B cell (primary cell): ENCODE measurements around the gene SLC1A4. TPM values are rescaled to one million over a fixed set of nuclear protein-coding genes. Genes with fewer than 3 reads are reported as not detected.

ENCODE experiments used
- ATAC-seq: fragments of 200-7000 bp; cut with Tn5 transposase; one replicate; pipeline ENCODE4 v1.10.0; 2021; ENCODE audit warnings: low read depth, mild to moderate bottlenecking, moderate number of reproducible peaks, moderate library complexity
- CTCF ChIA-PET: fragments of 350-600 bp; sonication (Branson Sonifier 250); formaldehyde crosslinking; loops from one replicate; lab custom pipeline; 2021; ENCODE audit warnings: antibody characterized with exemption, inconsistent platforms; lab: Charles Lee
- POLR2A ChIA-PET: fragments of 350-600 bp; sonication (Branson Sonifier 250); formaldehyde crosslinking; loops from one replicate; lab custom pipeline; 2021; ENCODE audit warnings: antibody characterized with exemption; lab: Charles Lee
- DNase-seq: peaks from one replicate; pipeline ENCODE4 v3.0.0; 2013
- H2AFZ ChIP-seq: 2 replicates; pipeline ENCODE4 v1.6.1; 2012; ENCODE audit warnings: mild to moderate bottlenecking, low read depth, low read length; ENCODE audit not compliant: insufficient read depth, poor library complexity, severe bottlenecking
- H3K27ac ChIP-seq, 2 donors: 1 replicate in 1 of 2; 2 replicates in 1 of 2; pipeline ENCODE4 v1.5.1; 2012 to 2013; ENCODE audit warnings: low read length in 2 of 2, mild to moderate bottlenecking in 2 of 2, moderate library complexity in 1 of 2
- H3K27me3 ChIP-seq, 4 experiments: fragments of 200-600 bp in 1 of 4; sonication (generic) in 1 of 4; replicated peaks in 1 of 4; 1 replicate in 2 of 4; 2 replicates in 2 of 4; pipeline versions ENCODE4 v1.6.1 to v1.7.0; 2013 to 2016; ENCODE audit warnings: low read length in 3 of 4, mild to moderate bottlenecking in 2 of 4, mixed read lengths in 1 of 4, moderate library complexity in 1 of 4; ENCODE audit not compliant: insufficient read depth in 4 of 4, control insufficient read depth in 3 of 4; ENCODE audit errors: control extremely low read depth in 1 of 4
- H3K36me3 ChIP-seq, 2 experiments: replicated peaks in 1 of 2; 1 replicate in 1 of 2; 2 replicates in 1 of 2; pipeline versions ENCODE4 v1.6.1 to v1.7.1; 2013; ENCODE audit warnings: low read length in 1 of 2; ENCODE audit not compliant: insufficient read depth in 2 of 2, control insufficient read depth in 1 of 2; ENCODE audit errors: control extremely low read depth in 1 of 2, extremely low read depth in 1 of 2
- H3K4me1 ChIP-seq, 2 donors: fragments of 200-600 bp in 1 of 2; sonication (generic) in 1 of 2; 1 replicate in 1 of 2; 2 replicates in 1 of 2; pipeline versions ENCODE4 v1.5.1 to v1.6.1; 2013 to 2017; ENCODE audit warnings: low read length in 2 of 2; ENCODE audit not compliant: control insufficient read depth in 2 of 2, insufficient read depth in 2 of 2
- H3K4me2 ChIP-seq: replicated peaks from 2 replicates; pipeline ENCODE3; 2012; ENCODE audit warnings: mild to moderate bottlenecking, low read depth, low read length; ENCODE audit not compliant: poor library complexity, severe bottlenecking
- H3K4me3 ChIP-seq, 5 experiments: fragments of 200-600 bp in 1 of 5; sonication (generic) in 1 of 5; 1 replicate in 3 of 5; 2 replicates in 2 of 5; pipeline versions ENCODE4 v1.5.1 to v1.7.0; 2011 to 2016; ENCODE audit warnings: low read length in 4 of 5, mild to moderate bottlenecking in 4 of 5, low read depth in 2 of 5, control low read depth in 1 of 5, moderate library complexity in 1 of 5; ENCODE audit not compliant: insufficient read depth in 1 of 5; ENCODE audit errors: control extremely low read depth in 1 of 5, extremely low read depth in 1 of 5
- H3K79me2 ChIP-seq: fragments of 200-600 bp; sonication (generic); one replicate; pipeline ENCODE4 v1.6.0; 2016; ENCODE audit warnings: low read length; ENCODE audit not compliant: control insufficient read depth, insufficient read depth
- H3K9ac ChIP-seq: fragments of 200-600 bp; sonication (generic); 2 replicates; pipeline ENCODE4 v1.6.1; 2017; ENCODE audit warnings: mild to moderate bottlenecking, low read length, moderate library complexity
- H3K9me3 ChIP-seq, 3 donors: one replicate each; pipeline versions ENCODE4 v1.6.1 to v1.7.1; 2013; ENCODE audit warnings: low read length in 2 of 3; ENCODE audit not compliant: control insufficient read depth in 2 of 3, insufficient read depth in 1 of 3; ENCODE audit errors: control extremely low read depth in 1 of 3
- H4K20me1 ChIP-seq: 2 replicates; pipeline ENCODE4 v1.6.0; 2012; ENCODE audit warnings: mild to moderate bottlenecking, low read length; ENCODE audit not compliant: insufficient read depth, control insufficient read depth, poor library complexity, severe bottlenecking
- H3K27ac Mint-ChIP-seq: one replicate; pipeline ENCODE4 v1.8.0; 2021; ENCODE audit warnings: mixed read lengths
- H3K27me3 Mint-ChIP-seq: one replicate; pipeline ENCODE4 v1.8.0; 2021; ENCODE audit warnings: mixed read lengths
- H3K4me1 Mint-ChIP-seq: one replicate; pipeline ENCODE4 v1.8.0; 2021; ENCODE audit warnings: mixed read lengths
- H3K4me3 Mint-ChIP-seq: one replicate; pipeline ENCODE4 v1.8.0; 2021; ENCODE audit warnings: mixed read lengths
- H3K9me3 Mint-ChIP-seq: one replicate; pipeline ENCODE4 v1.8.0; 2022; ENCODE audit warnings: mixed read lengths; ENCODE audit not compliant: insufficient read depth
- EZH2 ChIP-seq: IDR thresholded peaks from 2 replicates; pipeline ENCODE4 v1.6.1; 2012; ENCODE audit warnings: borderline replicate concordance, low read depth, mild to moderate bottlenecking, moderate library complexity, low read length; ENCODE audit not compliant: insufficient read depth, poor library complexity, severe bottlenecking
- WGBS: methylation state at CpG from one replicate; pipeline ENCODE4 v1.1.5; 2013; ENCODE audit warnings: missing lambda C conversion rate; ENCODE audit not compliant: insufficient coverage; 5-methylcytosine and 5-hydroxymethylcytosine counted together
- intact Hi-C: fragments of 100-400 bp; cut with micrococcal nuclease; formaldehyde crosslinking; loops from one replicate; pipeline ENCODE4 v1.10.0; 2022
- polyA plus RNA-seq: library from polyadenylated mRNA; depleted of rRNA; stranded (reverse); fragments of >200 nt; gene quantifications from 2 replicates; pipeline ENCODE4 v1.2.3, GENCODE V29; 2012
- total RNA-seq, 2 donors: library from RNA; stranded (reverse); fragments of 120-200 nt in 1 of 2; gene quantifications; 1 replicate in 1 of 2; 2 replicates in 1 of 2; pipeline versions ENCODE4 v1.2.3 to v1.2.4, GENCODE V29; 2013 to 2022
- TF ChIP-seq, protein P1 (sequence below): fragments of 200-600 bp; IDR thresholded peaks from one replicate; pipeline ENCODE4 v1.8.0; 2022; ENCODE audit warnings: antibody characterized with exemption, mild to moderate bottlenecking

SLC1A4 gene
- total and polyA plus RNA-seq, 2 donors (not counting 1 experiment from before 2014, with no cell fraction given) = 1.7 to 15.7 TPM

DNA sequence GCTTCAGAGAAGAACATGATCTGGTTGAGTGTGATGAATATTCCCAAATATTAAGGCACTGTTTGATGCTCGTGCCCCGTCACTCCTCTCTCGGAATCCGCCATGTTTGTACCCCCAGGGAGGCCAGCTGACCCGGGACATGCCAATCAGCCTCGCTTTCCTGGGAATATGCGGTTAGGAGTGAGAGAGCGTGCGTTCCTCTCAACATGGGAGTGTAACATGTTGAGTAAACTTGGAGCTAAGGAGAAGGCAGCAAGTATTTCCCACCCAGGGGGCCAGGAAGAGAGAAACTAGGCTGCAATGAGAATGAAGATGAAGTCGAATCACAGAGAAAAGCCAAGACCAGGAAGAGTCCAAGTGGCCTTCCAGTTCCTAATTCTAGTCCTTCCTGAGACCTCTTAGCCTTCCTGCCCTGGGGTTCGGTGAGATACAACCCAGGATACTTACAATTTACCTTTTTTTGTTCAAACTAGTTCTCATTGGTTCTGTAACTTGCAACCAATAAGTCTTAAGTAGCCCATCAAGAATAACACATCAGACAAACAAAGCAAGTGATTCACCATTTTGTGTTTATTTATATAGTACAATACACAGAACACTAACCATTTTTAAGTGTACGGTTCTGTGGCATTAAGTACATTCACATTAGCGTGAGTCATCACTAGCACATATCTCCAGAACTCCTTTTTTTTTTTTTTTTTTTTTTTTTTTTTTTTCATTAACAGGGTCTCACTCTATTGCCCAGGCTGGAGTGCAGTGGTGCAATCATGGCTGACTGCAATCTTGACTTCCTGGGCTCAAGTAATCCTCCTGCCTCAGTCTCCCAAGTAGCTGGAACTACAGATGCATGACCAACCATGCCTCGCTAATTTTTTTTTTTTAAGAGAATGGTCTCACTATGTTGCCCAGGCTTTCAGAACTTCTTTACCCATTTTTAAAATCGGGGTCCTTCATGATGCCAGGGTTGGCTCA, 36.4 kb upstream of the SLC1A4 start:
- ATAC-seq (no peak), DNase-seq (no peak)
- Histone ChIP-seq H3K4me3 (no peak overlapping the region), H3K4me1 (peaks cover 6 to 15% of the 10 kb centered on the region in 2 donors), H3K9me3 (peaks cover 2 to 5% (median 2%) of the 10 kb centered on the region in 3 donors), H3K4me2 (no peak overlapping the region), H3K27me3 (no peaks in the 10 kb centered on the region), H3K27ac (no peak overlapping the region), H3K36me3 (no peaks in the 10 kb centered on the region), H4K20me1 (no peaks in the 10 kb centered on the region), H3K9ac (no peak overlapping the region), H2AFZ (no peak overlapping the region), H3K79me2 (no peaks in the 10 kb centered on the region)
- ChIA-PET CTCF (interaction anchor here (0.9 to 1.7 kb wide), 3 partner anchors 13 to 35 kb away, joined by 3 to 6 read pairs (median 3); no protein-coding TSS in a partner anchor), POLR2A (no interaction called here)
- no peak overlapping the region for H3K4me3 Mint-ChIP-seq
- peaks cover 21% of the 10 kb centered on the region for H3K4me1 Mint-ChIP-seq
- peaks cover 3% of the 10 kb centered on the region for H3K9me3 Mint-ChIP-seq
- intact Hi-C loops = no loop called here
- H3K27ac Mint-ChIP-seq = no peak overlapping the region
- no peaks in the 10 kb centered on the region for H3K27me3 Mint-ChIP-seq
- WGBS = 94% methylated on average over 9 of the region's 15 CpGs
- TF ChIP-seq, protein P1, sequence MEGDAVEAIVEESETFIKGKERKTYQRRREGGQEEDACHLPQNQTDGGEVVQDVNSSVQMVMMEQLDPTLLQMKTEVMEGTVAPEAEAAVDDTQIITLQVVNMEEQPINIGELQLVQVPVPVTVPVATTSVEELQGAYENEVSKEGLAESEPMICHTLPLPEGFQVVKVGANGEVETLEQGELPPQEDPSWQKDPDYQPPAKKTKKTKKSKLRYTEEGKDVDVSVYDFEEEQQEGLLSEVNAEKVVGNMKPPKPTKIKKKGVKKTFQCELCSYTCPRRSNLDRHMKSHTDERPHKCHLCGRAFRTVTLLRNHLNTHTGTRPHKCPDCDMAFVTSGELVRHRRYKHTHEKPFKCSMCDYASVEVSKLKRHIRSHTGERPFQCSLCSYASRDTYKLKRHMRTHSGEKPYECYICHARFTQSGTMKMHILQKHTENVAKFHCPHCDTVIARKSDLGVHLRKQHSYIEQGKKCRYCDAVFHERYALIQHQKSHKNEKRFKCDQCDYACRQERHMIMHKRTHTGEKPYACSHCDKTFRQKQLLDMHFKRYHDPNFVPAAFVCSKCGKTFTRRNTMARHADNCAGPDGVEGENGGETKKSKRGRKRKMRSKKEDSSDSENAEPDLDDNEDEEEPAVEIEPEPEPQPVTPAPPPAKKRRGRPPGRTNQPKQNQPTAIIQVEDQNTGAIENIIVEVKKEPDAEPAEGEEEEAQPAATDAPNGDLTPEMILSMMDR = no peak
- TF ChIP-seq EZH2 = no peak

DNA sequence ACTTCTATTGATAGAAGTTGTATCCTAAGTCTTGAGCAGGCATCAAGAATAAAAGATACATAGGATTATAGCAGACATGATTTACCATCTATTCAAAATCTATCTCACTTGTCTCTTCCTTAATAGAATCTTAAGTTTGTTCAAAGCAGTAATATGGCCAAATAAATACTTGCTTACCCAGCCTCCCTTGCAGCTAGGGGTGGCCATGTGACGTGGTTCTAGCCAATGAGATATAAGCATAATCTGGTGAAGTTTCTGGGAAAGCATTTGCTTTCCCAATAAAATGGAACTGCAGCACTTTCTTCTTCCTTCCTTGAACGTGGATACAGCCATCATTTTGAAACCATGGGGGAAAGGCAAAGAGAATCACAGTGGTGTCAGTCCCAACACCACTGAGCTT, 33.7 kb upstream of the SLC1A4 start:
- H3K36me3 ChIP-seq = no peaks in the 10 kb centered on the region
- H3K9me3 ChIP-seq = peaks cover 2 to 4% (median 2%) of the 10 kb centered on the region in 3 donors
- Mint-ChIP-seq H3K9me3 (peaks cover 3% of the 10 kb centered on the region), H3K4me3 (no peak overlapping the region), H3K27me3 (no peaks in the 10 kb centered on the region), H3K27ac (no peak overlapping the region), H3K4me1 (peaks cover 12% of the 10 kb centered on the region)
- no CpG with 5 or more reads among the region's 2 CpGs for WGBS
- H3K9ac ChIP-seq = no peak overlapping the region
- no peaks in the 10 kb centered on the region for H4K20me1 ChIP-seq
- CTCF ChIA-PET = interaction anchor here (0.6 to 1.2 kb wide), 2 partner anchors 17 to 55 kb away, joined by 3 read pairs; no protein-coding TSS in a partner anchor
- POLR2A ChIA-PET = no interaction called here
- no peaks in the 10 kb centered on the region for H3K27me3 ChIP-seq
- intact Hi-C loops = no loop called here
- H3K27ac ChIP-seq = no peak overlapping the region
- DNase-seq (no peak), ATAC-seq (no peak)
- H2AFZ ChIP-seq = no peak overlapping the region
- no peak overlapping the region for H3K4me3 ChIP-seq
- no peaks in the 10 kb centered on the region for H3K79me2 ChIP-seq
- peaks cover 6 to 12% of the 10 kb centered on the region in 2 donors for H3K4me1 ChIP-seq
- no peak overlapping the region for H3K4me2 ChIP-seq
- TF ChIP-seq, protein P1 = no peak
